ENCODE results near the gene CHD6. TPM values are rescaled to one million over a fixed set of nuclear protein-coding genes. Genes with fewer than 3 reads are reported as not detected.

CHD6 gene
- total and polyA plus RNA-seq, 2 of the 13 experiments (the other 11 are each of a cell fraction or from before 2014, with no cell fraction given), result 14.4 to 52.0 TPM

- no peak for TF ChIP-seq PBX3 (CRISPR knock-in tag; IDR thresholded peaks at IDR 0.05; ENCODE audit: borderline replicate concordance)
Measured at GRCh38 chr20:41357424-41358163, 260.6 kb downstream of the CHD6 start (continued).

GRCh38 chr20:41356951-41357350 is 261.2 kb downstream of the CHD6 start:
- no TSS peak for BruUV-seq (replicated peaks)
- H4K20me1 ChIP-seq (ENCODE audit: insufficient read depth, low read length), result no peaks in the 10 kb centered on the region
- no peak overlapping the region for H3K27ac ChIP-seq (ENCODE audit: extremely low read length, insufficient read depth, low read length)
- in situ Hi-C loops (cut with HindIII; ENCODE audit: extremely low pct_ligation_motif_present, low pct_unique_long_range_greater_than_20kb), result no loop called here
- H3K9me3 ChIP-seq (ENCODE audit: low read length), result no peaks in the 10 kb centered on the region
- intact Hi-C loops (cut with micrococcal nuclease; ENCODE audit: unreplicated experiment), result no loop called here
- no peaks in the 10 kb centered on the region for H3K27me3 ChIP-seq (ENCODE audit: control insufficient read depth in 1 of 2, insufficient read depth in 2 of 2, low read length in 2 of 2)
- peaks cover 13% of the 10 kb centered on the region for H3K4me1 ChIP-seq (ENCODE audit: insufficient read depth, low read length)
- no peak overlapping the region for H3K4me3 ChIP-seq (replicated peaks in 1 of 3; ENCODE audit: insufficient read depth in 1 of 3, low read depth in 2 of 3, low read length in 3 of 3)
- H3K79me2 ChIP-seq (ENCODE audit: insufficient read depth, low read length), result no peaks in the 10 kb centered on the region
- H3K9ac ChIP-seq (ENCODE audit: insufficient read depth, low read depth, low read length), result no peak overlapping the region
- 93% methylated on average over 13 of the region's 13 CpGs for WGBS (ENCODE audit: low lambda C conversion rate)
- FAIRE-seq (no peak), DNase-seq (ENCODE audit: low spot score) (no peak), ATAC-seq (no peak)
- CTCF ChIA-PET (ENCODE audit: low intra/inter-chr PET ratio, low total read pairs), result no interaction called here
- H3K36me3 ChIP-seq (replicated peaks in 1 of 2; ENCODE audit: control insufficient read depth in 1 of 2, insufficient read depth in 2 of 2, low read length in 2 of 2), result peaks cover 10 to 12% of the 10 kb centered on the region in 2 experiments; a peak in 3 of 5 replicates
- H3K4me2 ChIP-seq (ENCODE audit: low read depth, low read length), result no peak overlapping the region
- H2AFZ ChIP-seq (ENCODE audit: low read length), result no peak overlapping the region
- POLR2A ChIA-PET, result interaction anchor here (0.6 to 0.8 kb wide), 2 partner anchors 14 to 16 kb away, joined by 3 read pairs; partner anchors contain the start of gene LPIN3
- TF ChIP-seq SP2 (CRISPR knock-in tag; IDR thresholded peaks at IDR 0.05) (no peak), ZBTB14 (CRISPR knock-in tag; IDR thresholded peaks at IDR 0.05) (no peak), ZNF616 (CRISPR knock-in tag; IDR thresholded peaks at IDR 0.05; ENCODE audit: low read depth) (no peak), TRAFD1 (CRISPR knock-in tag; IDR thresholded peaks at IDR 0.05; ENCODE audit: borderline replicate concordance) (no peak), PRDM15 (CRISPR knock-in tag; IDR thresholded peaks at IDR 0.05) (no peak), EED (CRISPR knock-in tag; IDR thresholded peaks at IDR 0.05) (no peak), TOE1 (CRISPR knock-in tag; IDR thresholded peaks at IDR 0.05) (no peak), POLR2AphosphoS5 (IDR thresholded peaks at IDR 0.05; ENCODE audit: low read depth, low read length) (no peak), STAT5B (CRISPR knock-in tag; IDR thresholded peaks at IDR 0.05) (no peak), BHLHE40 (IDR thresholded peaks at IDR 0.05; ENCODE audit: low read length) (no peak), WIZ (CRISPR knock-in tag; IDR thresholded peaks at IDR 0.05) (no peak), ZNF292 (CRISPR knock-in tag; IDR thresholded peaks at IDR 0.05; ENCODE audit: borderline replicate concordance, low read depth) (no peak)

Data from HepG2 (cell line).